Mucosa of descending colon (tissue), 3 donors: ENCODE measurements around the gene DGAT2L6. TPM values are rescaled to one million over a fixed set of nuclear protein-coding genes. Genes with fewer than 3 reads are reported as not detected.

ENCODE experiments used
- ATAC-seq: fragments of 200-7000 bp; cut with Tn5 transposase; one replicate; pipeline ENCODE4 v1.9.1; 2020; ENCODE audit warnings: mild to moderate bottlenecking, moderate library complexity
- DNase-seq, 3 donors: peaks; one replicate each; pipeline ENCODE4 v3.0.0-alpha.2; 2020
- H3K36me3 ChIP-seq: fragments of 200-600 bp; one replicate; pipeline ENCODE4 v1.8.0; 2021; ENCODE audit warnings: low read depth, mild to moderate bottlenecking
- H3K4me1 ChIP-seq: fragments of 200-600 bp; one replicate; pipeline ENCODE4 v1.8.0; 2021; ENCODE audit warnings: low read depth, mild to moderate bottlenecking
- H3K4me3 ChIP-seq: fragments of 200-600 bp; one replicate; pipeline ENCODE4 v1.8.0; 2021; ENCODE audit warnings: mild to moderate bottlenecking
- H3K9me3 ChIP-seq: fragments of 200-600 bp; one replicate; pipeline ENCODE4 v1.8.0; 2021; ENCODE audit warnings: mild to moderate bottlenecking
- CTCF ChIP-seq: fragments of 200-600 bp; IDR thresholded peaks from one replicate; pipeline ENCODE4 v1.8.0; 2022; ENCODE audit warnings: antibody characterized with exemption, mild to moderate bottlenecking
- intact Hi-C, 2 donors: fragments of 100-400 bp; cut with DNase I in 1 of 2; cut with micrococcal nuclease in 1 of 2; formaldehyde crosslinking; loops; one replicate each; pipeline versions ENCODE4 v1.11.0 to v1.11.1; 2022; cut with DNase I, micrococcal nuclease
- total RNA-seq, 3 donors: library from RNA; stranded (reverse); fragmentation: NEBNext Ultra II Directional in 2 of 3; extraction: Animal tissue kit (Norgen Biotek cat#: 25700) in 2 of 3; gene quantifications; one replicate each; pipeline versions ENCODE4 v1.2.1 to v1.2.4, GENCODE V29; 2021 to 2023
- donor health status: DM: no; HTN: no; CAD: no; lungs with moderate emphysema.
- donor health status: DM: no; HTN: no; CAD: no.
- donor health status: DM: no; HTN: yes; CAD: no.

The DGAT2L6 gene
- total RNA-seq, 3 donors from 2014 or later, result not detected

- H3K4me3 ChIP-seq, result no peak overlapping the region
- H3K36me3 ChIP-seq, result no peaks in the 10 kb centered on the region
- TF ChIP-seq CTCF, result no peak
- H3K4me1 ChIP-seq, result no peaks in the 10 kb centered on the region
- no peaks in the 10 kb centered on the region for H3K9me3 ChIP-seq
- DNase-seq (no peak), ATAC-seq (no peak)
- intact Hi-C loops, result no loop called here
Observed at GRCh38 chrX:70244881-70245280, 67.6 kb downstream of the DGAT2L6 start.

GRCh38 chrX:70247252-70247651 is 70.0 kb downstream of the DGAT2L6 start:
- no peak for TF ChIP-seq CTCF
- H3K9me3 ChIP-seq, result no peaks in the 10 kb centered on the region
- intact Hi-C loops, result no loop called here
- H3K4me3 ChIP-seq, result no peak overlapping the region
- no peak for DNase-seq
- no peaks in the 10 kb centered on the region for H3K36me3 ChIP-seq
- H3K4me1 ChIP-seq, result no peaks in the 10 kb centered on the region
- ATAC-seq, result peak; percentile 33

- intact Hi-C loops, result no loop called here
- Histone ChIP-seq H3K4me1 (no peaks in the 10 kb centered on the region), H3K9me3 (no peaks in the 10 kb centered on the region), H3K4me3 (no peak overlapping the region), H3K36me3 (no peaks in the 10 kb centered on the region)
- no peak for ATAC-seq
- TF ChIP-seq CTCF, result no peak
- no peak for DNase-seq
Observed at GRCh38 chrX:70252491-70252890, 75.2 kb downstream of the DGAT2L6 start.

GRCh38 chrX:70253377-70254062 is 76.2 kb downstream of the DGAT2L6 start:
- H3K4me1 ChIP-seq, result no peaks in the 10 kb centered on the region

GRCh38 chrX:70254063-70254400 is 76.7 kb downstream of the DGAT2L6 start:
- TF ChIP-seq CTCF, result no peak
- Histone ChIP-seq H3K4me3 (no peak overlapping the region), H3K9me3 (no peaks in the 10 kb centered on the region), H3K36me3 (no peaks in the 10 kb centered on the region), H3K4me1 (no peaks in the 10 kb centered on the region)
- no peak for DNase-seq
- intact Hi-C loops, result no loop called here
- ATAC-seq, result no peak

More at GRCh38 chrX:70253377-70254062, 76.2 kb downstream of the DGAT2L6 start:
- no peak for ATAC-seq
- Histone ChIP-seq H3K4me3 (no peak overlapping the region), H3K36me3 (no peaks in the 10 kb centered on the region), H3K9me3 (no peaks in the 10 kb centered on the region)
- no peak for DNase-seq
- no peak for TF ChIP-seq CTCF
- intact Hi-C loops, result no loop called here

GRCh38 chrX:70254909-70255308 is 77.6 kb downstream of the DGAT2L6 start:
- no peaks in the 10 kb centered on the region for H3K36me3 ChIP-seq
- DNase-seq (no peak), ATAC-seq (no peak)
- intact Hi-C loops, result no loop called here
- H3K4me3 ChIP-seq, result no peak overlapping the region
- no peaks in the 10 kb centered on the region for H3K9me3 ChIP-seq
- no peak for TF ChIP-seq CTCF
- H3K4me1 ChIP-seq, result no peaks in the 10 kb centered on the region
